GM12801 (cell line): ENCODE measurements around the gene BAMBI.

Experiments
- CTCF ChIP-seq: IDR thresholded peaks from one replicate; pipeline ENCODE4 v1.5.1; 2011; ENCODE audit warnings: control low read depth; ENCODE audit not compliant: insufficient read length; ENCODE audit errors: extremely low read depth

Gene BAMBI

GRCh38 chr10:28684157-28684985, 7.0 kb downstream of the BAMBI start:
- TF ChIP-seq CTCF, result no peak

GRCh38 chr10:28684986-28685580, 7.8 kb downstream of the BAMBI start:
- no peak for TF ChIP-seq CTCF

- TF ChIP-seq CTCF, result no peak
Observed at GRCh38 chr10:28685717-28686116, 8.4 kb downstream of the BAMBI start.

GRCh38 chr10:28686835-28687682, 9.7 kb downstream of the BAMBI start:
- TF ChIP-seq CTCF, result no peak

- no peak for TF ChIP-seq CTCF
Observed at GRCh38 chr10:28687683-28688001, 10.3 kb downstream of the BAMBI start.

- no peak for TF ChIP-seq CTCF
Observed at GRCh38 chr10:28690545-28690944, 13.2 kb downstream of the BAMBI start.

GRCh38 chr10:28691187-28691694, 13.9 kb downstream of the BAMBI start:
- TF ChIP-seq CTCF, result no peak
